Thyroid gland (tissue), 4 donors: ENCODE results near the gene GALE.

Experiments
- CTCF ChIP-seq, 6 experiments: fragments of 200-600 bp in 3 of 6; fragments of 450-650 bp in 3 of 6; sonication (generic) in 3 of 6; IDR thresholded peaks; one replicate each; pipeline ENCODE4 v1.5.1; 2016 to 2019; ENCODE audit warnings: antibody characterized with exemption in 6 of 6, mild to moderate bottlenecking in 2 of 6, inconsistent platforms in 1 of 6, moderate library complexity in 1 of 6
- POLR2A ChIP-seq, 2 donors: fragments of 450-650 bp; IDR thresholded peaks; one replicate each; pipeline ENCODE4 v1.6.1; 2017; ENCODE audit warnings: antibody characterized with exemption in 2 of 2, mild to moderate bottlenecking in 2 of 2, moderate library complexity in 1 of 2

GRCh38 chr1:23838401-23838866 lies 37.9 kb upstream of the GALE start:
- TF ChIP-seq CTCF (IDR thresholded peaks at IDR 0.05) = no peak
- no peak for TF ChIP-seq POLR2A (IDR thresholded peaks at IDR 0.05)
